NT2/D1 (cell line): ENCODE data around the gene RBP2.

Experiments used
- YY1 ChIP-seq: IDR thresholded peaks from 2 replicates; pipeline ENCODE4 v1.6.1; 2011; ENCODE audit not compliant: insufficient read length, insufficient read depth
- ZNF274 ChIP-seq: IDR thresholded peaks from 2 replicates; pipeline ENCODE4 v1.6.1; 2011; ENCODE audit warnings: mild to moderate bottlenecking, low read depth, low read length

DNA sequence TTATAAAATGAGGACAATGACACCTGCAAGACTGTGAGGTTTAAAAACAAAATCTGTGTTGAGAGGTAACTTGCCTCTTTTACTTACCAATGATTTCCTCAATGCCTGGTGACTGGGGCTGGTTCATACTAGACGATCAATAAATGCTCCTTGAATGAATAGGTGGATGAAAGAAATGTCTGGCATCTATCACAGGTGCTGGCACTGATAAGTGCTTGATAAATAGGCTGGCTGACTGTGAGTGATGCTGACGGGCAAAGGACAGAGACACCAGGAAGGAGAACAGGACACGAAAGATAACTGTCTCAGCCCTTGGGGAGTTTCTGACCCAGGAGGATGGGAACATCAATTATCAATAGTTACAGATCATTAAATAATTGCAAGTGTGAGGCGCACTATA is 31.9 kb downstream of the RBP2 start:
- TF ChIP-seq ZNF274: no peak
- no peak for TF ChIP-seq YY1
